ENCODE data around the gene SLCO4A1.
"Not testable (repeated sequence)": the region's sequence is repeated elsewhere in the genome, so short reads cannot be mapped to it uniquely, and the experiment has no call there.

SLCO4A1 gene

GRCh38 chr20:62622877-62623487 lies 19.3 kb upstream of the SLCO4A1 start:
- no peak for DNase-seq (ENCODE audit: low read depth)

DNA sequence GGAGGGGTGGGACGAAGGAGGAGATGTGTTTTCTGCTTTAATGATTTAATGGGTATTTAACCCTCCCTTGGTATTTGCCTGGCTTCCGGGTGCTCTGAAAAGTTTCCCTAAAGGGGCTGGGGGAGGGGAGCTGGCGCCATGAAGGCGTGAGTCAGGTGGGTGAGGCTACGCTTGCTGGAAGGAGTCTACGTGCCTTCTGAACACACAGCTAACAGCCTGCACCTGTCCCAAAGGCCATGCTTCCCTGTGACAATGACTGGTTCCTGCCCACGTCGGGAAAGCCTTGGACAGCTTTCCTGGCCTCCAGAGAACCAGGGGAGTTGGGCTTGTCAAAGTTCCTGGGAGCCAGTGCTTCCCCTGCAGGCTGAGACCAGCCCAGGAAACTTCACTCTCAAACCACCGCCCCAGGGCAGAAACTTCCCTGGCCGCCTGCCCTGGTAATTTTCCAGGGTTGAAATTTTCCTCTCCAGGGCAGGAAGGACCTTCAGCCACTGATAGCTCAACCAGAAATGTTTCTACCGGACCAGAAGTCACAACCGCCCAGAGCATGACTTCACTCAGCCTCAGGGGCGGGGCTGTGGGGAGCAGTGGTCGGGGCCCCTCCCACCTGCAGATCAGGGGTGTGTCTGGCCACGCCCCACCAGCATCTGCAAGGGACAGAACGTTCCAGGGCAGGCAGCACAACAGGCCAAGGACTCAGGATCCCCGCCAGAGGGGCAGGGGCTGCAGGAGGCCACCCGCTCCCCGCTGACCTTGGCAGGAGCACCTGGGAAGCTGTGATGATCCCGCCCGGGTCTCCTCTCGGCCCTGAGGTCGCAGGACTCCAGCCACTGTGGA lies 18.6 kb upstream of the SLCO4A1 start:
- peak; percentile 71 for DNase-seq (ENCODE audit: low read depth)

DNA sequence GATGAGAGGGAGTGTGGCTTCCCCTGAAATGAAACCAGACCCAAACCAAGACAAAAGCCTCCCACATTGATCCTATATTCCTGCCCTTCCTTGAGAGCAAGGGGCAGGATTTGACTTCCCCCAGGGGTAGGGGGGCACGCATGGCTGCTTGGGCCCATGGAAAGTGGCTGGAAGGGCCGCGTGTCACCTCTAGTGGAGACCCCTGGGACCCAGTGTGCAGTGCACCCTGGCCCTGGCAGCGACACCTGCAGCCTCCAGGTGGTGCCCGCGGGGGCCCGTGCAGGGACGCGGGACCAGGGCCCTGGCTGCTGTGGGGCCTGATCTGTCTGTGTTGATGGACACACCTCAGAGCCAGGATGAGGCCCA lies 18.0 kb upstream of the SLCO4A1 start:
- DNase-seq (ENCODE audit: low read depth) = no peak

- no peak for DNase-seq (ENCODE audit: low read depth)
Measured at GRCh38 chr20:62624719-62625453, 17.4 kb upstream of the SLCO4A1 start.

DNA sequence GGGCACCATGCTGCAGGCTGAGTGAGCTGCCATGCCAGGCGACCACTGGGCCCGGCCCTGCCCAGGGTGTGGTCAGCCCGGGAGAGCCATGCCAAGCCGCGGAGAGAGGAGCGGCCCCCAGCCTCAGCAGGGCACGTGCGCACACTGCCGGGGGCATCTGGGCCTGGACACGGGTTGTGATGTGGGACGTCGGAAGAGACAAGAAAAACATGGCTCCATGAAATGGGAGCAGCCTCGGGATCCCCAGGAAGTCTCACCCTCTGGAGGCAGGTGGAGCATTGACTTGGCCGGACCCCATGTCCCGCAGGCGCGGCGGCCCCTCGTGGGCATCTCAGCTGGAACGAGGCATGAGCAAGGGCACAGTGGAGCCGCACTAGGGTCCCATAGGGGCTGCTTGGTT lies 16.8 kb upstream of the SLCO4A1 start:
- DNase-seq (ENCODE audit: low read depth) = no peak

GRCh38 chr20:62625921-62626547 lies 16.3 kb upstream of the SLCO4A1 start:
- no peak for DNase-seq (ENCODE audit: low read depth)

GRCh38 chr20:62627425-62627824 lies 14.9 kb upstream of the SLCO4A1 start:
- DNase-seq (ENCODE audit: low read depth) = not testable (repeated sequence)

- no peak for DNase-seq (ENCODE audit: low read depth)
Measured at GRCh38 chr20:62627901-62628612, 14.2 kb upstream of the SLCO4A1 start.

- DNase-seq (ENCODE audit: low read depth) = no peak
Measured at GRCh38 chr20:62628691-62629090, 13.6 kb upstream of the SLCO4A1 start.

GRCh38 chr20:62629864-62630470 lies 12.3 kb upstream of the SLCO4A1 start:
- no peak for DNase-seq (ENCODE audit: low read depth)

GRCh38 chr20:62631336-62632308 lies 10.7 kb upstream of the SLCO4A1 start:
- no peak for DNase-seq (ENCODE audit: low read depth)

GRCh38 chr20:62632575-62633090 lies 9.7 kb upstream of the SLCO4A1 start:
- DNase-seq (ENCODE audit: low read depth) = no peak

DNA sequence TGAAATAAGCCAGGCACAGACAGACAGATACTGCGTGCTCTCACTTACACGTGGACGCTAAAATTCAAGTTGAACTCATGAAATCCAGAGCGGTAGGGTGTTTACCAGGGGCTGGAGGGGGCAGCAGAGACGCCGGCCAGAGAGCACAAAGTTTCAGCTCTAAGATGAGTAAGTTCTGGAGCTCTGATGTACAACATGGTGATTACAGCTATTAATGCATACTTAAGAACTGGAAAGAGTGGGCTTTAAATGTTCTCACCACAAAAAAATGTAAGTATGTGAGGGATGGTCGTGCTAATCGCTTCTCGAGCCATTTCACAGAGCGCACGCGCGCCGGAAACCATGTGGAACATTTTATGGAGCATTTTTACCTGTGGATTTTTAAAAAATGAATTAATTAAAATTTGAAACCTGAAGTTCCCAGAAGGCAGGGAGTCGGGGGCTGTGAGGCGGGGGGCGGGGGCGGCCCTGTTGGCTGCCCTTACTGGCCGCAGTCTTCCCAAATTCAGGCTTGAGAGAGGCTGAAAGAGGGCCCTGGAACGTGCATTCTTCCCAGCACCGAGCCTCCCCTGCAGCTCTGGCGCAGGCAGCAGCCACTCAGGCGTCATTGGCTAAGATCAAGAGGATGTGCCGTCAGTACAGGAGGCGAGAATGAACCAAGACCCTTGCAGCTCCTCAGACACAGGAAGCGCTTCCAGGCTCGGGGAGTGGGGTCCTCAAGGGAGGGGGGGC lies 8.5 kb upstream of the SLCO4A1 start:
- DNase-seq (ENCODE audit: low read depth) = no peak

DNA sequence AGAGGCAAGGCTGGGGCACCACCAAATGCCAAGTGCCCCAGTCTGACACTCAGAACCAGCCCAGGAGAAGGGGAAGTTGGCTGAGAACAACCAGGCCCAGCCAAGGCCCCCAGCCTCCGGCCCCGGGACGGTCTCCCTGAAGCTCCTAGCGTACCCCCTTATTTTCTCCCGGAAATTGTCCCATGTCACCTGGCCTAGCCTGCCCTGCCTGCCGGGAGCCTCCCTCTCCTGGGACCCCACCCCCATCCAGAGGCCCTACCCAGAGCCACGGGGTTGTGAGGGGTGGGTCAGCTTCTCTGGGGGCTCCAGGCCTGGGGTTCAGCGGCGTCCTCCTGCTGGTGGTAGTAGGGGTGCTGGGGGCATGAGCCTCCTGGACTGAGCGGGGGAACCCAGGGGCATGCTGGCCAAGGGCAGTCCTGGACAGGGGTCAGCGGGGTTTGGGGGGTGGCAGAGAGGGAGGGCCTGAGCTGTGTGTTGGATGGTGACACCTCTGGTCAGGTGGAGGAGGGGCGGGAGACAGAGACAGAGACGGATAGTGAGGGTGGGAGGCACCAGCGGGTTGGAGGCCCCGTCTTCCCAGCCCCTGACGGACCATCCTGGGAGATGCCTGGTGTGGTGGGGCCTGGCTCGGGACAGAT lies 7.9 kb upstream of the SLCO4A1 start:
- no peak for DNase-seq (ENCODE audit: low read depth)

DNA sequence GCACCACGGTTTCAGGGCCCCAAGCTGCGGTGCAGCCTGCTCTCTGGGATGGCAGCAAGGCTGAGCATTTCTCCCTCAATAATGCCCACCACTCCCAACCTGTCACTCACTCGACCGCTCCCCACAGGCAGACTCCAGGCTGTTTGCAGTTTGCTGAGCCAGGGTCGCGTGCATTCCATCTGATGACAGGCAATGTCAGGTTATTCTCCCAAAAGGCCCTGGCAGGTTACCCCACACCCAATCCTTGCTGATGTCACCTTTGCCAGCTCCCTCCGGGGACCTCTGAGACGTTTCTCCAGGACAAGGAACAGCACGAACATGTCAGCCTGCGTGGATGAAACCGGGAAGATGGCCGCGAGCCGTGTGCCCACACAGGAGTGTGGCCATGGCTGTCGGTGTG lies 7.1 kb upstream of the SLCO4A1 start:
- no peak for DNase-seq (ENCODE audit: low read depth)

DNA sequence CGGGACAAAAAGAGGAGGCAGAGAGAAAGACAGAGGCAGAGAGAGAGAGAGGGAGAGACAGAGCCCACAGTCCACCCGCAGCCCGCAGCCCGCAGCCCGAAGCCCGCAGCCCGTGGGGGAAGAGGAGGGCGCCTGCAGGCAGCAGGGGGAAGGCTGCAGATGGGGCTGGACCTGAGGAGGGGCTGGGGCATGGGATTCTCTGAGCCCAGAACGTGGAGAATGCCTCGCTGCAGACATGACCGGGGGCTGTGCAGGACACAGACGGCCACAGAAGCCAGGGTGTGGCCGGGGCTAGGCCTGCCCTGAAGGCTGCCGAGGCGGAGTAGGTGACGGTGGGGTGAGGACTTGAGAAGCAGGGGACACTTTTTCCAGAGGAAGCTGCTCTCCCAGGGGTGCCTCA lies 6.5 kb upstream of the SLCO4A1 start:
- DNase-seq (ENCODE audit: low read depth) = no peak

GRCh38 chr20:62636446-62636845 lies 5.9 kb upstream of the SLCO4A1 start:
- DNase-seq (ENCODE audit: low read depth) = no peak

GRCh38 chr20:62637110-62637509 lies 5.2 kb upstream of the SLCO4A1 start:
- no peak for DNase-seq (ENCODE audit: low read depth)

GRCh38 chr20:62637521-62638054 lies 4.7 kb upstream of the SLCO4A1 start:
- DNase-seq (ENCODE audit: low read depth) = no peak
